ENCODE measurements around the gene OPN3. TPM values are rescaled to one million over a fixed set of nuclear protein-coding genes. Genes with fewer than 3 reads are reported as not detected.

OPN3 gene
- total RNA-seq, 1 experiment from 2014 or later = 7.8 TPM

GRCh38 chr1:241591317-241591716 is 48.9 kb downstream of the OPN3 start:
- peaks cover 29% of the 10 kb centered on the region for H3K4me1 ChIP-seq
- intact Hi-C loops (cut with micrococcal nuclease; ENCODE audit: unreplicated experiment) = no loop called here
- no peak for TF ChIP-seq CTCF (IDR thresholded peaks at IDR 0.05; ENCODE audit: insufficient read depth in 1 of 2, low read depth in 1 of 2, low read length in 1 of 2, severe bottlenecking in 1 of 2, unreplicated experiment in 1 of 2)
- peak; percentile 32 to 48 for DNase-seq
- no peaks in the 10 kb centered on the region for H3K27me3 ChIP-seq (replicated peaks; ENCODE audit: control insufficient read depth, insufficient read depth, low read length)
- H3K4me3 Mint-ChIP-seq (ENCODE audit: unreplicated experiment) = no peak overlapping the region
- H3K36me3 Mint-ChIP-seq (ENCODE audit: insufficient read depth, unreplicated experiment) = no peaks in the 10 kb centered on the region
- H3K27ac Mint-ChIP-seq (ENCODE audit: unreplicated experiment) = peak overlapping the region; percentile 63
- CTCF ChIA-PET = no interaction called here
- no peaks in the 10 kb centered on the region for H3K9me3 ChIP-seq
- H3K9me3 Mint-ChIP-seq (ENCODE audit: unreplicated experiment) = no peaks in the 10 kb centered on the region
- BruUV-seq (replicated peaks) = no TSS peak
- no peaks in the 10 kb centered on the region for H3K36me3 ChIP-seq (ENCODE audit: control insufficient read depth, insufficient read depth, low read length)
- H3K27me3 Mint-ChIP-seq (ENCODE audit: insufficient read depth, unreplicated experiment) = no peaks in the 10 kb centered on the region
- peaks cover 23% of the 10 kb centered on the region for H3K4me1 Mint-ChIP-seq (ENCODE audit: low read depth, unreplicated experiment)
- H3K4me3 ChIP-seq (ENCODE audit: low read depth, low read length) = no peak overlapping the region
- POLR2A ChIA-PET = no interaction called here

GRCh38 chr1:241590719-241591118 is 49.5 kb downstream of the OPN3 start:
- DNase-seq = no peak
- Histone ChIP-seq H3K4me1 (peaks cover 23% of the 10 kb centered on the region), H3K27me3 (replicated peaks; ENCODE audit: control insufficient read depth, insufficient read depth, low read length) (no peaks in the 10 kb centered on the region), H3K4me3 (ENCODE audit: low read depth, low read length) (no peak overlapping the region), H3K9me3 (no peaks in the 10 kb centered on the region), H3K36me3 (ENCODE audit: control insufficient read depth, insufficient read depth, low read length) (no peaks in the 10 kb centered on the region)
- no peaks in the 10 kb centered on the region for H3K9me3 Mint-ChIP-seq (ENCODE audit: unreplicated experiment)
- no TSS peak for BruUV-seq (replicated peaks)
- H3K36me3 Mint-ChIP-seq (ENCODE audit: insufficient read depth, unreplicated experiment) = no peaks in the 10 kb centered on the region
- peak overlapping the region; percentile 63 for H3K27ac Mint-ChIP-seq (ENCODE audit: unreplicated experiment)
- peak overlapping the region; percentile 34 for H3K4me3 Mint-ChIP-seq (ENCODE audit: unreplicated experiment)
- TF ChIP-seq CTCF (IDR thresholded peaks at IDR 0.05; ENCODE audit: insufficient read depth in 1 of 2, low read depth in 1 of 2, low read length in 1 of 2, severe bottlenecking in 1 of 2, unreplicated experiment in 1 of 2) = no peak
- no peaks in the 10 kb centered on the region for H3K27me3 Mint-ChIP-seq (ENCODE audit: insufficient read depth, unreplicated experiment)
- peaks cover 23% of the 10 kb centered on the region for H3K4me1 Mint-ChIP-seq (ENCODE audit: low read depth, unreplicated experiment)
- CTCF ChIA-PET = no interaction called here
- POLR2A ChIA-PET = no interaction called here
- intact Hi-C loops (cut with micrococcal nuclease; ENCODE audit: unreplicated experiment) = no loop called here

- Mint-ChIP-seq H3K9me3 (ENCODE audit: unreplicated experiment) (no peaks in the 10 kb centered on the region), H3K4me1 (ENCODE audit: low read depth, unreplicated experiment) (peaks cover 23% of the 10 kb centered on the region), H3K27ac (ENCODE audit: unreplicated experiment) (no peak overlapping the region), H3K4me3 (ENCODE audit: unreplicated experiment) (no peak overlapping the region), H3K36me3 (ENCODE audit: insufficient read depth, unreplicated experiment) (no peaks in the 10 kb centered on the region), H3K27me3 (ENCODE audit: insufficient read depth, unreplicated experiment) (no peaks in the 10 kb centered on the region)
- Histone ChIP-seq H3K4me1 (peaks cover 23% of the 10 kb centered on the region), H3K9me3 (no peaks in the 10 kb centered on the region), H3K27me3 (replicated peaks; ENCODE audit: control insufficient read depth, insufficient read depth, low read length) (no peaks in the 10 kb centered on the region), H3K4me3 (ENCODE audit: low read depth, low read length) (no peak overlapping the region), H3K36me3 (ENCODE audit: control insufficient read depth, insufficient read depth, low read length) (no peaks in the 10 kb centered on the region)
- ChIA-PET CTCF (no interaction called here), POLR2A (no interaction called here)
- intact Hi-C loops (cut with micrococcal nuclease; ENCODE audit: unreplicated experiment) = no loop called here
- BruUV-seq (replicated peaks) = no TSS peak
- no peak for TF ChIP-seq CTCF (IDR thresholded peaks at IDR 0.05; ENCODE audit: insufficient read depth in 1 of 2, low read depth in 1 of 2, low read length in 1 of 2, severe bottlenecking in 1 of 2, unreplicated experiment in 1 of 2)
- no peak for DNase-seq
These were observed 50.6 kb downstream of the OPN3 start for GRCh38 chr1:241589521-241589920.
